GM12878 (cell line): ENCODE data around the gene TUBGCP3. TPM values are rescaled to one million over a fixed set of nuclear protein-coding genes. Genes with fewer than 3 reads are reported as not detected.

Experiments used
- ATAC-seq: fragments of 200-7000 bp; cut with Tn5 transposase; 3 replicates; pipeline ENCODE4 v1.9.1; 2020; ENCODE audit warnings: mild to moderate bottlenecking, moderate library complexity
- BruUV-seq: library from RNA; stranded (reverse); fragments of 400-500 nt; replicated peaks from 2 replicates; lab custom pipeline; 2021; lab: Mats Ljungman, UMichigan
- CTCF ChIA-PET: fragments of 300-600 bp; sonication (Branson Sonifier 250); formaldehyde crosslinking; extraction: SDS; loops from one replicate; lab custom pipeline; 2021; ENCODE audit warnings: inconsistent platforms; lab: Yijun Ruan, JAX
- POLR2A ChIA-PET: fragments of 350-600 bp; formaldehyde crosslinking; extraction: SDS; loops from one replicate; lab custom pipeline; 2021; ENCODE audit warnings: inconsistent platforms; lab: Charles Lee
- RAD21 ChIA-PET: fragments of 300-600 bp; sonication (Branson Sonifier 250); formaldehyde crosslinking; loops from one replicate; lab custom pipeline; 2023; ENCODE audit warnings: antibody characterized with exemption; ENCODE audit not compliant: unreplicated experiment; lab: Charles Lee
- SMC1A ChIA-PET: fragments of 300-600 bp; sonication (Branson Sonifier 250); formaldehyde crosslinking; loops from one replicate; lab custom pipeline; 2023; ENCODE audit not compliant: unreplicated experiment, uncharacterized antibody; lab: Charles Lee
- DNase-seq: peaks from one replicate; pipeline ENCODE4 v3.0.0-alpha.2; 2011; ENCODE audit warnings: low read depth, low spot score
- FAIRE-seq: peaks from 3 replicates; lab custom pipeline; 2011; peaks lifted over from hg19 to GRCh38; lab: Jason Lieb, UNC
- H2AFZ ChIP-seq: 2 replicates; pipeline ENCODE4 v1.6.0; 2011; ENCODE audit warnings: low read depth, low read length, control low read depth; ENCODE audit not compliant: control insufficient read depth
- H3K27ac ChIP-seq: 2 replicates; pipeline ENCODE4 v1.5.1; 2011; ENCODE audit warnings: control low read depth; ENCODE audit not compliant: control insufficient read depth, insufficient read depth
- H3K27me3 ChIP-seq, 2 experiments: replicated peaks in 1 of 2; 2 replicates each; pipeline versions ENCODE4 v1.6.0 to v1.6.1; 2011; ENCODE audit warnings: low read length in 1 of 2; ENCODE audit not compliant: control insufficient read depth in 2 of 2, insufficient read depth in 2 of 2
- H3K36me3 ChIP-seq, 2 experiments: 2 replicates each; pipeline ENCODE4 v1.5.1; 2011; ENCODE audit warnings: low read length in 1 of 2; ENCODE audit not compliant: control insufficient read depth in 2 of 2, insufficient read depth in 2 of 2
- H3K4me1 ChIP-seq: 2 replicates; pipeline ENCODE4 v1.6.1; 2011; ENCODE audit warnings: mild to moderate bottlenecking, low read length, moderate library complexity, mixed read lengths; ENCODE audit not compliant: control insufficient read depth, insufficient read depth
- H3K4me2 ChIP-seq: 2 replicates; pipeline ENCODE4 v1.6.0; 2011; ENCODE audit warnings: control low read depth; ENCODE audit not compliant: control insufficient read depth, insufficient read depth
- H3K4me3 ChIP-seq: fragments of 200-600 bp; sonication (generic); 2 replicates; pipeline ENCODE4 v1.5.1; 2016
- H3K79me2 ChIP-seq: 2 replicates; pipeline ENCODE4 v1.6.0; 2011; ENCODE audit warnings: low read length; ENCODE audit not compliant: control insufficient read depth, insufficient read depth
- H3K9ac ChIP-seq: 2 replicates; pipeline ENCODE4 v1.8.0; 2011; ENCODE audit warnings: low read length, control low read depth, mixed read lengths; ENCODE audit not compliant: control insufficient read depth, insufficient read depth
- H3K9me3 ChIP-seq: replicated peaks from 3 replicates; pipeline ENCODE4 v1.5.1; 2011; ENCODE audit warnings: mild to moderate bottlenecking, low read length; ENCODE audit not compliant: control insufficient read depth, insufficient read depth
- H4K20me1 ChIP-seq: 2 replicates; pipeline ENCODE4 v1.6.0; 2011; ENCODE audit not compliant: control insufficient read depth, insufficient read depth
- CHD4 ChIP-seq: fragments of 200-600 bp; sonication (generic); IDR thresholded peaks from 2 replicates; pipeline ENCODE4 v1.6.1; 2016; ENCODE audit warnings: mild to moderate bottlenecking
- CREM ChIP-seq: IDR thresholded peaks from 2 replicates; pipeline ENCODE4 v1.6.1; 2014; ENCODE audit warnings: antibody characterized with exemption, low read depth
- EP300 ChIP-seq, 2 experiments: fragments of 150-350 bp in 1 of 2; IDR thresholded peaks; 2 replicates each; pipeline ENCODE4 v1.6.1; 2011 to 2012; ENCODE audit warnings: low read depth in 2 of 2, low read length in 2 of 2, borderline replicate concordance in 1 of 2, improper control_type of control experiment in 1 of 2, inconsistent platforms in 1 of 2; ENCODE audit not compliant: control insufficient read depth in 1 of 2
- JUND ChIP-seq: IDR thresholded peaks from 2 replicates; pipeline ENCODE4 v1.6.1; 2012; ENCODE audit warnings: low read depth, mild to moderate bottlenecking, low read length, improper control_type of control experiment, moderate library complexity
- KLF5 ChIP-seq: fragments of 450-650 bp; IDR thresholded peaks from 2 replicates; pipeline ENCODE4 v1.6.1; 2014; ENCODE audit warnings: mild to moderate bottlenecking; ENCODE audit not compliant: partially characterized antibody
- LARP7 ChIP-seq: fragments of 450-650 bp; IDR thresholded peaks from 2 replicates; pipeline ENCODE4 v1.6.1; 2017; ENCODE audit warnings: mild to moderate bottlenecking
- MEF2A ChIP-seq: IDR thresholded peaks from 2 replicates; pipeline ENCODE4 v1.6.1; 2011; ENCODE audit warnings: low read depth, mild to moderate bottlenecking, low read length, moderate library complexity; ENCODE audit not compliant: insufficient read depth
- NBN ChIP-seq: fragments of 450-650 bp; IDR thresholded peaks from 2 replicates; pipeline ENCODE4 v1.6.1; 2016
- NFYA ChIP-seq: IDR thresholded peaks from 2 replicates; pipeline ENCODE4 v1.6.1; 2011; ENCODE audit warnings: low read depth, mild to moderate bottlenecking, low read length, improper control_type of control experiment, borderline replicate concordance
- NR2C1 ChIP-seq: fragments of 450-650 bp; IDR thresholded peaks from 2 replicates; pipeline ENCODE4 v1.6.1; 2017; ENCODE audit warnings: antibody characterized with exemption, mild to moderate bottlenecking, moderate library complexity
- NR2C2 ChIP-seq: IDR thresholded peaks from 2 replicates; pipeline ENCODE4 v1.6.1; 2011; ENCODE audit warnings: borderline replicate concordance, low read depth; ENCODE audit not compliant: control insufficient read depth, insufficient read length
- NRF1 ChIP-seq: conservative IDR thresholded peaks from 2 replicates; pipeline ENCODE4 v1.6.1; 2011; ENCODE audit warnings: mild to moderate bottlenecking, low read depth, low read length, improper control_type of control experiment
- PBX3 ChIP-seq: IDR thresholded peaks from 2 replicates; pipeline ENCODE4 v1.6.1; 2011; ENCODE audit warnings: mild to moderate bottlenecking, low read depth, low read length, moderate library complexity; ENCODE audit not compliant: insufficient replicate concordance
- SKIL ChIP-seq: fragments of 450-650 bp; IDR thresholded peaks from 2 replicates; pipeline ENCODE4 v1.6.1; 2017; ENCODE audit warnings: mild to moderate bottlenecking, low read depth, inconsistent platforms; ENCODE audit not compliant: poor library complexity, severe bottlenecking
- USF2 ChIP-seq: IDR thresholded peaks from 2 replicates; pipeline ENCODE4 v1.6.1; 2011; ENCODE audit warnings: low read depth, low read length, improper control_type of control experiment, borderline replicate concordance
- YY1 ChIP-seq: IDR thresholded peaks from 2 replicates; pipeline ENCODE4 v1.6.1; 2011; ENCODE audit warnings: low read depth, mild to moderate bottlenecking, low read length
- ZNF207 ChIP-seq: fragments of 450-650 bp; IDR thresholded peaks from 2 replicates; pipeline ENCODE4 v1.6.1; 2014; ENCODE audit warnings: antibody characterized with exemption, mild to moderate bottlenecking, borderline replicate concordance
- ZNF217 ChIP-seq: fragments of 450-650 bp; IDR thresholded peaks from 2 replicates; pipeline ENCODE4 v1.6.1; 2017; ENCODE audit warnings: antibody characterized with exemption, mild to moderate bottlenecking
- ZNF274 ChIP-seq: IDR thresholded peaks from one replicate; pipeline ENCODE4 v1.8.0; 2011; ENCODE audit not compliant: insufficient read length, insufficient read depth
- in situ Hi-C: fragments of 300-500 bp; cut with MboI; formaldehyde crosslinking; loops from 9 replicates; pipeline ENCODE4 v1.14.3; 2018; ENCODE audit warnings: mixed read lengths
- intact Hi-C: fragments of 100-400 bp; cut with micrococcal nuclease; formaldehyde crosslinking; loops from one replicate; pipeline ENCODE4 v1.14.2; 2022; ENCODE audit not compliant: unreplicated experiment
- polyA plus RNA-seq, 11 experiments: library from polyadenylated mRNA; depleted of rRNA in 4 of 11; unstranded in 6 of 11; stranded (reverse) in 5 of 11; fragments of >200 nt; fragmentation: Nextera tagmentation in 4 of 11; fragmentation: Illumina TruSeq in 1 of 11; extraction: Ambion mirVana in 4 of 11; extraction: Trizol in 1 of 11; gene quantifications; 1 replicate in 1 of 11; 2 replicates in 10 of 11; pipeline versions ENCODE4 v1.2.1 to v1.2.3, GENCODE V29; 2011 to 2016; ENCODE audit warnings: inconsistent platforms in 2 of 11, missing spikeins in 2 of 11, low read depth in 1 of 11
- total RNA-seq, 4 experiments: library from RNA; depleted of rRNA in 3 of 4; stranded (reverse); fragments of >200 nt in 3 of 4; fragmentation: Illumina TruSeq in 1 of 4; extraction: Trizol in 1 of 4; gene quantifications; 2 replicates each; pipeline versions ENCODE4 v1.2.1 to v1.2.3, GENCODE V29; 2013 to 2021
- TF ChIP-seq, protein P1 (sequence below): IDR thresholded peaks from 2 replicates; pipeline ENCODE4 v1.6.1; 2011; ENCODE audit warnings: borderline replicate concordance, low read depth, mild to moderate bottlenecking, moderate library complexity, mixed read lengths, low read length; ENCODE audit not compliant: insufficient read depth; ENCODE audit errors: extremely low read length

The TUBGCP3 gene
- total and polyA plus RNA-seq, 10 of the 15 experiments (the other 5 are each of a cell fraction or from before 2014, with no cell fraction given): 4.0 to 34.0 (median 22.6) TPM

DNA sequence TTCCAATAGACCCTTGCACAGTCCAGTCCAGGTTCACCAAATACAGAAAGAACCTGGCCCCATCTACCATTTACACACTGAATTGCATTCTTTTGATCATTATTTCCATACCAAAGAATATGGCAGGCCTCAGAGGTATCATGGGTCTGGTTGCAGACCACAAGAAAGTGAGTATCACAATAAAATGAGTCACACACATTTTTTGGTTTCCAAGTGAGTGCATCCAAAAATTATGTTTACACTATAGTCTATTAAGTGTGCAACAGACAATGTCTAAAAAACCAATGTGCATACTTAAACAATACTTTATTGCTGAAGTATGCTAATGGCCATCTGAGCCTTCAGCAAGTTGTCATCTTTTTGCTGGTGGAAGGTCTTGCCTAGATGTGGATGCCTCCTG is 106.5 kb downstream of the TUBGCP3 start:
- FAIRE-seq (no peak), ATAC-seq (no peak), DNase-seq (no peak)
- Histone ChIP-seq H2AFZ (no peak overlapping the region), H4K20me1 (no peaks in the 10 kb centered on the region), H3K4me1 (no peaks in the 10 kb centered on the region), H3K79me2 (no peaks in the 10 kb centered on the region), H3K36me3 (peaks cover 0 to 3% of the 10 kb centered on the region in 2 experiments; a peak in 2 of 4 replicates), H3K9ac (no peak overlapping the region), H3K27me3 (no peaks in the 10 kb centered on the region), H3K27ac (no peak overlapping the region), H3K4me2 (no peak overlapping the region), H3K9me3 (no peaks in the 10 kb centered on the region), H3K4me3 (no peak overlapping the region)
- ChIA-PET CTCF (no interaction called here), SMC1A (no interaction called here), RAD21 (no interaction called here), POLR2A (no interaction called here)
- intact Hi-C loops: no loop called here
- BruUV-seq: no TSS peak
- in situ Hi-C loops: no loop called here
- TF ChIP-seq CHD4 (no peak), YY1 (no peak), NRF1 (no peak), PBX3 (no peak), NR2C2 (no peak), NFYA (no peak), MEF2A (no peak), ZNF217 (no peak), ZNF274 (no peak), ZNF207 (no peak), CREM (no peak), USF2 (no peak), EP300 (IDR thresholded peaks at IDR 0.05; ENCODE audit: borderline replicate concordance in 1 of 2, control insufficient read depth in 1 of 2, low read depth in 2 of 2, low read length in 2 of 2) (no peak), NR2C1 (no peak), JUND (no peak), LARP7 (no peak), NBN (no peak), KLF5 (no peak), SKIL (no peak)
- TF ChIP-seq, protein P1, sequence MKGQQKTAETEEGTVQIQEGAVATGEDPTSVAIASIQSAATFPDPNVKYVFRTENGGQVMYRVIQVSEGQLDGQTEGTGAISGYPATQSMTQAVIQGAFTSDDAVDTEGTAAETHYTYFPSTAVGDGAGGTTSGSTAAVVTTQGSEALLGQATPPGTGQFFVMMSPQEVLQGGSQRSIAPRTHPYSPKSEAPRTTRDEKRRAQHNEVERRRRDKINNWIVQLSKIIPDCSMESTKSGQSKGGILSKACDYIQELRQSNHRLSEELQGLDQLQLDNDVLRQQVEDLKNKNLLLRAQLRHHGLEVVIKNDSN: no peak
